Glutamatergic neuron (in vitro differentiated cells): ENCODE data around the gene NARS2. TPM values are rescaled to one million over a fixed set of nuclear protein-coding genes. Genes with fewer than 3 reads are reported as not detected.

Experiments
- DNase-seq: peaks from one replicate; pipeline ENCODE4 v3.0.0; 2022
- H3K27ac Mint-ChIP-seq: one replicate; pipeline ENCODE4 v1.8.0; 2020; ENCODE audit warnings: mild to moderate bottlenecking, mixed read lengths, inconsistent platforms; ENCODE audit not compliant: unreplicated experiment
- H3K27me3 Mint-ChIP-seq: one replicate; pipeline ENCODE4 v1.8.0; 2020; ENCODE audit warnings: mild to moderate bottlenecking, moderate library complexity, mixed read lengths, inconsistent platforms; ENCODE audit not compliant: unreplicated experiment
- H3K36me3 Mint-ChIP-seq: one replicate; pipeline ENCODE4 v1.8.0; 2020; ENCODE audit warnings: mild to moderate bottlenecking, mixed read lengths, inconsistent platforms; ENCODE audit not compliant: unreplicated experiment
- H3K4me1 Mint-ChIP-seq: one replicate; pipeline ENCODE4 v1.8.0; 2020; ENCODE audit warnings: mild to moderate bottlenecking, low read depth, mixed read lengths, inconsistent platforms; ENCODE audit not compliant: unreplicated experiment
- H3K4me3 Mint-ChIP-seq: one replicate; pipeline ENCODE4 v1.8.0; 2020; ENCODE audit warnings: mild to moderate bottlenecking, mixed read lengths, inconsistent platforms; ENCODE audit not compliant: unreplicated experiment
- H3K9me3 Mint-ChIP-seq: one replicate; pipeline ENCODE4 v1.8.0; 2020; ENCODE audit warnings: mild to moderate bottlenecking, moderate library complexity, mixed read lengths, inconsistent platforms; ENCODE audit not compliant: unreplicated experiment
- CTCF ChIP-seq: fragments of 200-600 bp; sonication (generic); IDR thresholded peaks from one replicate; pipeline ENCODE4 v1.5.0; 2021; ENCODE audit not compliant: partially characterized antibody, unreplicated experiment
- total RNA-seq: library from RNA; stranded (reverse); fragmentation: NEBNext Ultra II Directional; extraction: Animal tissue kit (Norgen Biotek cat#: 25700); gene quantifications from one replicate; pipeline ENCODE4 v1.2.1, GENCODE V29; 2021; ENCODE audit not compliant: unreplicated experiment

Gene NARS2
- total RNA-seq, 1 donor from 2014 or later = 21.1 TPM

- DNase-seq = no peak
- peaks cover 9% of the 10 kb centered on the region for H3K36me3 Mint-ChIP-seq
- no peak for TF ChIP-seq CTCF
- peaks cover 21% of the 10 kb centered on the region for H3K4me1 Mint-ChIP-seq
- H3K4me3 Mint-ChIP-seq = no peak overlapping the region
- H3K27me3 Mint-ChIP-seq = no peaks in the 10 kb centered on the region
- H3K27ac Mint-ChIP-seq = no peak overlapping the region
- H3K9me3 Mint-ChIP-seq = peaks cover 11% of the 10 kb centered on the region
These were observed 64.1 kb downstream of the NARS2 start for GRCh38 chr11:78510597-78510996.

GRCh38 chr11:78510025-78510596 lies 64.6 kb downstream of the NARS2 start:
- DNase-seq = no peak
- Mint-ChIP-seq H3K27me3 (no peaks in the 10 kb centered on the region), H3K27ac (no peak overlapping the region), H3K36me3 (peaks cover 9% of the 10 kb centered on the region), H3K9me3 (peaks cover 11% of the 10 kb centered on the region), H3K4me1 (peaks cover 19% of the 10 kb centered on the region), H3K4me3 (no peak overlapping the region)
- no peak for TF ChIP-seq CTCF

GRCh38 chr11:78504708-78505107 lies 70.0 kb downstream of the NARS2 start:
- Mint-ChIP-seq H3K27ac (no peak overlapping the region), H3K4me3 (no peak overlapping the region), H3K36me3 (peaks cover 6% of the 10 kb centered on the region), H3K4me1 (peaks cover 15% of the 10 kb centered on the region), H3K9me3 (peaks cover 5% of the 10 kb centered on the region), H3K27me3 (peaks cover 2% of the 10 kb centered on the region)
- DNase-seq = no peak
- no peak for TF ChIP-seq CTCF

- Mint-ChIP-seq H3K4me1 (peaks cover 15% of the 10 kb centered on the region), H3K4me3 (no peak overlapping the region), H3K27me3 (peaks cover 2% of the 10 kb centered on the region), H3K9me3 (peaks cover 3% of the 10 kb centered on the region), H3K36me3 (peaks cover 6% of the 10 kb centered on the region), H3K27ac (no peak overlapping the region)
- no peak for DNase-seq
- TF ChIP-seq CTCF = no peak
These were observed 70.5 kb downstream of the NARS2 start for GRCh38 chr11:78504181-78504580.

GRCh38 chr11:78499971-78500370 lies 74.7 kb downstream of the NARS2 start:
- peaks cover 3% of the 10 kb centered on the region for H3K4me1 Mint-ChIP-seq
- H3K9me3 Mint-ChIP-seq = no peaks in the 10 kb centered on the region
- TF ChIP-seq CTCF = no peak
- H3K27ac Mint-ChIP-seq = no peak overlapping the region
- peaks cover 2% of the 10 kb centered on the region for H3K27me3 Mint-ChIP-seq
- H3K36me3 Mint-ChIP-seq = peaks cover 6% of the 10 kb centered on the region
- no peak for DNase-seq
- H3K4me3 Mint-ChIP-seq = no peak overlapping the region
